ENCODE measurements around the gene KHDRBS1.
"Not testable (repeated sequence)": the region's sequence is repeated elsewhere in the genome, so short reads cannot be mapped to it uniquely, and the experiment has no call there.

Gene KHDRBS1

DNA sequence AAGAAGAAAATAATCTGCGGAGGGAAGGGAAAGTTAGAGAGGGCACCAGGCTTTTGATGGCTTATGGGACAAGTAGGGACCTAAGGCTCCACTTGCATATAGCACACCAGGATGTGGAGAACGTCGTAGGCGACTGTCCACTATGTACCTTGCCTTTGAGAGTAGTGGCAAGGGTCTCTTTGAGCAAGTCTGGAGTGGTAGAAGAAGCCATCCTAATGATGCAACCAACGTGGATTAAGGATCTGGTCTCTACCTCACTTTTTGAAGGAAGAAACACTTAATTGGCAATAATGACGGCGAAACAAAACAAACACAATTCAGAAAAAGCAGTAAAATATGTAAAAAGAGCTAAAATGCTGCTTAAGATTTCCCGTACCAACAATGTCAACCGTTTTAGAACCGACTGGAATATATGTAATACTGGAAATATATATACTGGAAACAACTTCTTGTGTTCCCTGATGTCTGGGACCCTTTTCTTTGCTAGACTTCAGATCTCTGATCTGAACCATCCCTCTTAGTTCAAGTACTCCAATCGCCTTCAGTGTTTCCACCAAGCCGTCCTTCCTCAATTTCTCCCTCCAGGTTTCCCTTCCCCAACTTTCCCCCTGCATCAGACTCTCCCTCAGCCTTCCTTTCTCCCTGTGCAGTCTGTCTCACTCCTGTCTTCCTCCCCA is 821 bp upstream of the KHDRBS1 start:
- DNase-seq (ENCODE audit: low read depth, low spot score) = no peak

DNA sequence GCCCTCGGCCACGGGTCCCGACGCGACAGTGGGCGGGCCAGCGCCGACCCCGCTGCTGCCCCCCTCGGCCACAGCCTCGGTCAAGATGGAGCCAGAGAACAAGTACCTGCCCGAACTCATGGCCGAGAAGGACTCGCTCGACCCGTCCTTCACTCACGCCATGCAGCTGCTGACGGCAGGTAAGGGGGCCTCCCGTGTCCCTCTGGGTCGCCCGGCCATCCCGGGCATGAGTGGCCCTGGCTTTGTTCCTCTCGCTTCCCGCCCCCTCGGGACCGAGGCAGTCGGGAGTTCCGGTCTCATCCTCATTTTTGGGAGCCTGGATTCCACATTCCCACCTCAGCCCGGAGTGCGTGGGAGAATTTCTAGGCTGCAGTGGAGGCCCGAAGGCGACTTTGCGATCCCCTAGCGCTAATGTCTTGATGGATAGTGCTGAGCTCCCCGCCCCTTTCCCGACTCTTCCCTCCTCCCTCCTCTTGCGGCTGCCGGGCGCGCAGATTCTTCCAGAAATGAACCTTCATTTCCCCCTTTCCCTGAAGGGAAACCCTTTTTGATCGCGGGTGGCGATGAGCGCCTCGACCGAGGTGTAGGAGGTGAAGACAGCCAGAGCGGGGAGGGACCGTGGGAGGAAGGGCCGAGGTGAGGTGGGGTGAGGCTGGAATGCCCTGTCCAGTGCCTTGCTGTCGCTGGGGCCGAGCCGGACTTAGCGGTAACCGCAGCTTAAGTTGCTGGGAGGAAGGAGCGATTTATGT is 705 bp downstream of the KHDRBS1 start:
- no peak for DNase-seq (ENCODE audit: low read depth, low spot score)

DNA sequence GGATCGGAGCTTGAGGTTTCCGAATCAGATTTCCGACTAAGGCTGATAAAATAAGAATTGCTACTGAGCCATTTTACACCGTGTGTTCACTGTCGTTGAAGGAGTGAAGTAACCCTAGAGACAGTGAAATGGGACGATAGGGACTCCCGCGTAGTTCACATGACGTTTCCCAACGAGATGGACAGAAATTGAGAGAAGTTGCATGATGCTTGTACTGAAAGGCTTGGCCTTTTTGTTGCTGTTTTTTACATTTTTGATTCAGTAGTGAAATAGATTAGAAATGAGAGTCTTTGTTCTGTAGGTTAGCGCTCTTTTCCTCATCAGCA is 1.2 kb downstream of the KHDRBS1 start:
- DNase-seq (ENCODE audit: low read depth, low spot score) = no peak

DNA sequence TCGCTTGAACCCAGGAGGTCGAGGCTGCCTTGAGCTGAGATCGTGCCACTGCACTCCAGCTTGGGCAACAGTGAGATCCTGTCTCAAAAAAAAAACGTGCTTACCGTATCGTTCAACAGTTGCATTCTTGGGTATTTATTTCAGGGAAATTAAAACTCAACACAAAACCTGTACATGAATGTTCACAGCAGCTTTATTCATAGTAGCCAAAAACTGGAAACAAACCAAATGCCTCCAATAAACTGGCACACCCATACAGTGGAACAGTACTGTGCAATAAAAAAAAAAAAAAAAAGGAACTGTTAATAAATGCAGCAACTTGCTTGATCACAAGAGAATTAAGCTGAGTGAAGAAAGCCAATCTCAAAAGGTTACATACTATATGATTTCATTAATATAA is 6.7 kb downstream of the KHDRBS1 start:
- DNase-seq (ENCODE audit: low read depth, low spot score) = no peak

DNA sequence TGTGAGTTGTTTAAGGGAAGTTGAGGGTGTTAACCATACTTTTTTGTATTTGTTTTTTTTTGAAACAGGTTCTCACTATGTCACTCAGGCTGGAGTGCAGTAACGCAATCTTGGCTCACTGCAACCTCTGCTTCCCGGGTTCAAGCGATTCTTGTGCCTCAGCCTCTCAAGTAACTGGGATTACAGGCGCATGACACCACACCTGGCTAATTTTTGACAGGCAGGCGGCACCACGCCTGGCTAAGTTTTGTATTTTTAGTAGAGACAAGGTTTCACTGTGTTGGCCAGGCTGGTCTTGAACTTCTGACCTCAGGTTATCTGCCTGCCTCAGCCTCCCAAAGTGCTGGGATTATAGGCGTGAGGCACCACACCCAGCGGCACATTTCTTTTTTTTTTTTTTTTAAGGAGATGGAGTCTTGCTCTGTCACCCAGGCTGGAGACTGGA is 7.9 kb downstream of the KHDRBS1 start:
- not testable (repeated sequence) for DNase-seq (ENCODE audit: low read depth, low spot score)

DNA sequence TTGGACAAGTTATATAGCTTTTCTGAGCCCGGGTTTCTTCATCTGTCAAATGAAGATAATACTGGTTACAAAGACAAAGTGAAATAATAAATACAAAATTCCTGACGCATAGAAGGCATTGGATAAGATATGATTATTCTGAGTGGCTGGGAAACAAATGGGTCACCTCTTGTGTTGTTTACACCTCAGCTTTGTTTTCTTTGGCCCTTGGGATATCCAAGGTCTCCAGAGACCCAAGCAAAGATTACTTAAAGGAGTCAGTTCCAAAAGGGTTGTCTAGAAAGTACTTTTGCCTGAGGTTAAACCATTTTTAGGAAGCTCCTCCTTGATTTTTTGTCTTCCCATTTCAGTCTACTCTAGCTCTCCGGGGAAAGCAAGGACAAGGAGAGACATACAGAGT is 9.7 kb downstream of the KHDRBS1 start:
- no peak for DNase-seq (ENCODE audit: low read depth, low spot score)

DNA sequence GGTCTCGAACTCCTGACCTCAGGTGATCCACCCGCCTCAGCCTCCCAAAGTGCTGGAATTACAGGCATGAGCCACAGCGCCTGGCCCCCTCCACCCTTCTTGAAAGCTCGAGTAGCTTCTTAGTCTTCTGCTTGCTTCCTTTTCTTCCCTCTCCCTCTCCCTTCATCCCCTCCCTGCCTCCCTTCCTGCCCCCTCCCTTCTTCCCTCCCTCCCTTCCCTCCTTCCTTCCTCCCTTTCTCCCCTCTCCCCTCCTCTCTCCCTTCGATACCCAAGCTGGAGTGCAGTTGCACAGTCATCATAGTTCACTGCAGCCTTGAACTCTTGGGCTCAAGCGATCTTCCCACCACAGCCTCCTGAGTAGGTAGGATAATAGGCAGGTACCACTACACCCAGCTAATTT is 11.8 kb downstream of the KHDRBS1 start:
- DNase-seq (ENCODE audit: low read depth, low spot score) = no peak

DNA sequence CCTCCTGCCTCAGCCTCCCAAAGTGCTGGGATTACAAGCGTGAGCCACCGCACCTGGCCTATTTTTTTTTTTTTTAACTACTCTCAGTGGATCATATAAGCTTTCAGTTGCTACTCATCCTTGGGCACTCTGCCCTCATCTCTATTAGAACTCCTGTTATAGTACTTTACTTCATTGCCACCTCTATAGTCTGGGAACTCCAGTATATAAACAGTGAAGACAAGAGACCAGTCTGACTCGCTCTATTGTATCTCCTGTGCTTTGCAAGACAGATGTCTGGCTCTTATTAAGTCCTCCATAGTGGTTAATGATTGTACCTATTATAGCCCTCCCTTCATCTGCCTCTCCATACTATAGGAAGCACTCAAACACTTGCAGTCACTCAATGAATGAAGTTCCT is 15.1 kb downstream of the KHDRBS1 start:
- DNase-seq (ENCODE audit: low read depth, low spot score) = no peak

DNA sequence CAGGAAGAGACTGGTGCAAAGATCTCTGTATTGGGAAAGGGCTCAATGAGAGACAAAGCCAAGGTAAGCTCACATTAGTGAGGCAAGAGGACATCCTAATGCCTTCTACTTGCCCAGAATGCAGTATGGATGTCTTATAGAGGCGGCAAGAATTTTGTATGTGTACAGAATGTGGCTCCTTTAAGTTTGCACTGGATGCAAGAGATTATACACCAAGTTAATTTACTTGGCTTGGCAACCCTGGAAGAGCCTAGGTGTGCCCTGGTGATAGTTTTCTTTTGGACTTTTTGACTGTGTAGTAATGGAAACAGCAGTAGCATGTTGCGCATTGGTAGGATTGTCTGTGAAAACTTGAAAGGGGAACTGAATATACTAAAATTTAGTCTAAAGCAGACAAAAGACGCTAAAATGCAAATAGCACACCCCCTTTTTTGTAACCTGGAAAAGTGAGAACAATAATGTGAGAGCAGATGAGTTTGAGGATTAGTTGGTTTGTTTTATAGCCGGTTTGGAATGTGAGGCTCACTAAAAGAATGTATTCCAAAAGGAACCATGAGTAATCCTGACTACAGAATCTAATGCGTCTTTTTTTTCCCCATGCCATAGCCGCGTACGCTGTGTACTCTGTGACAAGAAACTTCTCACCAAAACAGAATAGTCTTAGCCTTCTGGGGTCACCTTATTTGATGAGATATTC is 18.1 kb downstream of the KHDRBS1 start:
- no peak for DNase-seq (ENCODE audit: low read depth, low spot score)

DNA sequence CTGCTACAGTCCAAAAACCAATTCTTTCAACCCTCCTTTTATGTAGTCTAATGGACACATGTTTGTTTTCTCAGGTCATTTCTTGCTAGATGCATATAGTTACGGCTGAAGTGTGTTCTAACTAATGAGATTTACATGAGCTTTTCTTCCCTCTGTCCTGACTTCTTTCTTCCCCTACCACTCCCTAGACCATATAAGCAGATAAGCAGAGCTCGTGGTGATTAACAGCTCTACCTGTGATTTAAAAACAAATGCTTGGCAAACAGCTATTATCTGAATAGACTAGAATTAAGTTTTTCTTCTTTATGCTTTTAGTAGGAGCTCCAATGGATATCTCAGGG is 18.6 kb downstream of the KHDRBS1 start:
- DNase-seq (ENCODE audit: low read depth, low spot score) = no peak

DNA sequence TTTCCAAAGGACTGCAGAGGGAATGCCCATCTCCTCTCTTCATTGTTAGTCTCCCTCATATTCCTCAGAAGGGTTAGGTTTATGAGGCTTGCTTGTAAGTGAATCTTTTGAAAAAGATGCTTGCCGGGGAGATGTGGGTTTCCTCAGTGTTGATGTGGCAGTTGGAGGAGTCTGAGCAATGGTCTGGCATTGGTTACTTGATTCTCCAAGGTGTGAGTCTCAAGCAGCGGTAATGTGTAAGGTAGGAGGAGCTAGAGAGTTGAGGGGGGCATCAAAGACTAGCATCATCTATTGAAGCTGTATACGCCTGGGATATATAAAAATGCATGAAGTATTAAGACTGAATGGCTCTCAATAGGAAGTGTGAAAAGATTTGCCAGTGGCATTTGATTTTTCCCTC is 21.5 kb downstream of the KHDRBS1 start:
- no peak for DNase-seq (ENCODE audit: low read depth, low spot score)

DNA sequence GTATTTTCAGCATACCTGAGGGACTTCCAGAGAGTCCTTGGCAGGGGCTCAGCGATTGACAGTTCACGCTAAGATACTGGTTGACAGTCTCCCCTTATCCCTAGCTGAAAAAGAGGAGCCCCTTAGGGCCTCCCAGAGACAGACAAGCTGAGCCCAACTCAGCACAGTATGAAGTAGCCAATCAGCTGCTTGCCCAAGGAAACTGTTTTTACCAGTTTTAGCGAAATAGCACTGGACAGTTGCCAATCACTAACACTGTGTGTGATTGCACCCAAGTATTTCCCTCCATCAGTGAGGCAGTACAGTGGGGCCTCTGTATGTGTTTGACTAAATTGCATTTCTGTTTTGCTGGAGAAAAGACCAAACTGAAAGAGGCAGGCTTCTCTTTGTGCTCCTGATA is 27.0 kb downstream of the KHDRBS1 start:
- no peak for DNase-seq (ENCODE audit: low read depth, low spot score)

DNA sequence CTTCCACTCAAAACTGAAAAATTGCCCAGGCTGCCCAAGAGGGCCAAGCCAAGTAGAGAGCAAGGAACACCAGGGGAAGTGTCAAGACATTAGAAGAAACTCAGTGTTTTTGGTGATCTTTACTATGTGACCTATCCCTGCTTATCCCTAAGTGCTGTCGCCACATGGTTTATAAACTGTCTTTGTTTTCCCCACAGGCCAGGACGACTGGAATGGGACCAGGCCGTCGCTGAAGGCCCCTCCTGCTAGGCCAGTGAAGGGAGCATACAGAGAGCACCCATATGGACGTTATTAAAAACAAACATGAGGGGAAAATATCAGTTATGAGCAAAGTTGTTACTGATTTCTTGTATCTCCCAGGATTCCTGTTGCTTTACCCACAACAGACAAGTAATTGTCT is 28.7 kb downstream of the KHDRBS1 start:
- DNase-seq (ENCODE audit: low read depth, low spot score) = no peak

DNA sequence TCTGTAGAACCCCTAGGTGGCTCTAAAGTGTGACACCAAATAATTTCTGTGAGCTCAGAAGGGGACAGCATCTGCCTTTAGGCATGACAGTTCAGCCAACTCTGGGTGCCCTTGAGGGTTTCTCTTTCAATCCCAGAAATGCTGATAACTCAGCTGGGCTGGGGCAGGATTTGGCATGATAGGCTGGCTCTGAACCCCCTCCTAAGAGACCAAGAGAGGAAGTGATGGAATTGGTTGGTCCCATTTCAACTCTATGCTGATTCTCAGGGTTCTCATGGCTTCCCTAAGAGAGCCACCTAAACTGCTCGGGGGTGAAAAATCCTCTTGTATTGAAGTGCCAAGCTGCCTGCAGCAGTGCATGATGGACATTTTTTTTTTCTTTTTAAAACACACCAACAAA is 30.6 kb downstream of the KHDRBS1 start:
- no peak for DNase-seq (ENCODE audit: low read depth, low spot score)

DNA sequence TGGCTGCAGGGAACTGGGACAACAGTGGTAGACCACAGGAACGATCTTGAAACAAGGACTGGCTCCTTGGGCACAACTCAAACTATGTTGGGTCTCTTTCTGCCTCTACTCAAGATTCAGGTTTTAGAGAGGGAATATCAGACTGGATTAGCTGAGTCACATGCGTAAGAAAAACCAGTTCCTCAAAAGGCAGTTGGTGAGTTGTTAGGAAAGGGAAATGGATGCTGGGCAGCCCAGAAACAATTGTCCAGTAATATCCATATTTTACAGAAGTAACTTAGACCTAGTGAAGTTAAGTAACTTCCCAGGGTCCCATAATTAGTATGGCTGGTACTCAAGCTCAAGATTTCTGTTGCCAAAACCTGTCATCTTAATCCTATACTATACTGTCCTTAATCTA is 32.1 kb downstream of the KHDRBS1 start:
- DNase-seq (ENCODE audit: low read depth, low spot score) = no peak

DNA sequence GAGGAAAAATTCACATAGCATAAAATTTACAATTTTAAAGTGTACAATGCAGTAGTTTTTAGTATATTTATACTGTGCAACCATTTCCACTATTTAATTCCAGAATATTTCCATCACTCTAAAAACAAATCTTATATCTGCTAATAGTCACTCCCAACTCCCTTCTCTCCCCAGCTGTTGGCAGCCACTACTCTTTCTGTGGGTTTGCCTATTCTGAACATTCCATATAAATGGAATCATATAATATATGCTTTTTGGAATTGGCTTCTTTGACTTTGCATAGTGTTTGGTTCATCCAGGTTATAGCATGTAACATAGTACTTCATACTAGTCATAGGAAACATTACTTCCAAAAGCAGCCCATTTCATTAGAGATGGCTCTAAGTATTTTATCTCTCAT is 34.0 kb downstream of the KHDRBS1 start:
- DNase-seq (ENCODE audit: low read depth, low spot score) = no peak

DNA sequence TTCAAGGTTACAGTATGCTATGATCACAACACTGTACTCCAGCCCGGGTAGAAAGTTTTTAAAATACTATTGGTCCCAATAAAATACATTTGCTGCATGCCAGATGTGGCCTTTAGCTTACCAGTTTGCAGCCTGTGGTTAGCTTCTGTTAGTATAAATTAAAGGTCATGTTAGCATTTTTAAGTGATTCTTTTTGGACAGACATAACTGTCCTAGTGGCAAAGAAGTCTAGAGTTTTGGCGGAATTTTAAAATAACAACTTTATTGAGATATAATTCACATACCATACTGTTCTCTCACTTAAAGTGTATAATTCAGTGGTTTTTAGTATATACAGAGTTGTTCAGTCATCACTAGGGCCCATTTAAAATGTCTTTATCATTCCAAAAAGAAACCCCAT is 34.8 kb downstream of the KHDRBS1 start:
- DNase-seq (ENCODE audit: low read depth, low spot score) = no peak

DNA sequence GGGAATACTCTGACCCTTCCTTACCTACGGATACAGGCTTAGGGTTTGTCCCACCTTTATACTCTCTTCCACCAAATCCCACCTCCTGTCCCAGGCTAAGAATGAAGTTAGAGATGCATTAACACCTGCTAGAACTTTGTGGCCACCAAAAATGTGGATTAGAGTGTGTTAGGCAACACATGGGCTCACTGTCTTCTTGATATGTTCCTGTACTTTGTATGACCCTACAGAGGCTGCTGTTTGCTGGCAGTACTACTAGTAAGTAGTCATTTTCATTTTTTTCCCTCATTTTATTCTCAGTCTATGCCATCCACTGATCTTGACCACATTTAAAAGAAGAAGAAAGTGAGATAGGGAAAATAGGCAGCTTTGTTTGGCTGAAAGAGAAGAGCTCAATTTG is 38.0 kb downstream of the KHDRBS1 start:
- no peak for DNase-seq (ENCODE audit: low read depth, low spot score)

DNA sequence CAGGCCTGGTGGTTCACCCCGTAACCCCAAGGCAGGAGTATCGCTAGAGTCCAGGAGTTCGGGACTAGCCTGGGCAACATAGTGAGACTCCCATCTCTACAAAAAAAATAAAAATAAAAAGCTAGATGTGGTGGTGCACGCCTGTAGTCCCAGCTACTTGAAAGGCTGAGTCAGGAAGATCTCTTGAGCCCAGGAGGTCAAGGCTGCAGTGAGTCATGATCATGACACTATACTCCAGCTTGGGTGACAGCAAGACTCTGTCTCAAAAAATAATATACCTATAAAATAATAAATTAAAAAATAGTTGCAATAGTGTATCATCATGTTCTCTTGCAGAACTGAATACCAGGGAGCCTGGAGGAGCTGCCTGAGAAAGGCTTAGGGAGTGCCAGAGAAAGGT is 39.2 kb downstream of the KHDRBS1 start:
- DNase-seq (ENCODE audit: low read depth, low spot score) = no peak

DNA sequence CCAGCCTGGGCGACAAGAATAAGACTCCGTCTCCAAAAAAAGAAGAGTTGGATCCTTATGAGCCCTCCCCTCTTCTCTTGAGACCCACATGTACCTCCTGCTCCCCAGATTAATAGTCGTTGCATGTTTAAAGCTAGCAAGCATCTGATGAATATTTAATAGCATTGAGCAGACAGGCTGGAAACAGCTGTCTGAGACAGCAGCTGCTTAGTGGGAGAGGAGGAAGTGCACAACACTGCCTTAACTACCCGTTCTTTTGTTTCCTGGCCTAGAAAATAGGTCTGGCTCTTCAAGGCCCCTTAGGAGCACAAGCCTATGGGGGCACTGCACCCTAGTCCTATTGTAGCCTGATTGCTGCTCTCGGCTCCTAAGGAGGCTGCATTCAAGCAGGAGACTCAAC is 41.7 kb downstream of the KHDRBS1 start:
- no peak for DNase-seq (ENCODE audit: low read depth, low spot score)

DNA sequence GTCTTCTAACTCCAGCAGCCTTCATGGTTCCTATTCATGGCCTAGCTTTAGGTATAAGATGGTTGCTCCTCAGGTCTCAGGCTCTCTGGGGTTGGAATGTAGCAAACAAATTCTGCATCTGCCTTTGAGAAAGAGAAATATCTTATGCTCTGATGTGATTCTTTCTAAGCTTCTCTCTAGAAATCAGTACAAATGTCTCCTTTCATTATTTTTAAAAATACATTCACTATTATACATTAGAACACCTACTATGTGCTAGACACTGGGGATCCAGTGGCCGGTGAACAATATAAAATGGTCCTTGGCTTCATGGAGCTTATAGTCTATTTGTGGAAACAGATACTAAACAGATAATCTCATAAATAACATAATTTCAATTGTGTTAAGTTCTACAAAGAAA is 42.9 kb downstream of the KHDRBS1 start:
- no peak for DNase-seq (ENCODE audit: low read depth, low spot score)

DNA sequence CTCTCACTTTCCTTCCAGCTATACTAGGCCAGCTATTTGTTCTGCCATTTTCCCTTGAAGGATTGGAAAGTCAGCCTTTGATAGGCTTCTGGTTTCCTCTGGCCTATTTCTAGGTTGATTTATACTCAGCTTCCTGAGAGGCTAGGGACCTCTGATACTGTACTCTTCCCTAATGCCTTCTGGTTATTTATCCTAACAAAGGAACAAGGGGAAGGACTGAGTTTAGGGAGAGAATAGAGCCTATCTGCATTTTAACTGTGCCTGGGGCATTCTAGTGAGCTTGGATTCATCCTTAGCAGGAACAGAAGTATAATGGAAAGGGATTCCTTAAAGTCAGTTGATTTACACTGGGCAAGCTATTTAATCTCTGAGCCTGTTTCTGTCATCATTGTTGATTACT is 47.2 kb downstream of the KHDRBS1 start:
- no peak for DNase-seq (ENCODE audit: low read depth, low spot score)

DNA sequence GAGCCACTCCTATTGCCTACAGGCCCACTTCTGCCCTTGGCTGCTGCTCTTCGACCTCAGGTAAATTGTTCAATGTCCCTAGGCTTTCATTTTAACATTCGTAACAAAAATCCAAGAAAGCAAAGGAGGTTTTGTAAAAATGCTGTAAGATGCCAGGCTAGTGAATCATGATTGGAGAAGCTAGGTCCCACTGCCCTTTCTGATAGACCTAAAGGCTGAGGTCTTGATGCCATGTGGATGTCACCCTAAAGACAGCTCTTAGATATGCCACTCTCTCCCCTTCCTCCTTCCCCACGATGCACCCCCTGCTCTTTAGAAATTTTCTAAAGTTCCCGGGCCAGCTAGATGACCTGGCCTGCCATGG is 49.2 kb downstream of the KHDRBS1 start:
- no peak for DNase-seq (ENCODE audit: low read depth, low spot score)
